ENCODE measurements around the gene PTK7. TPM values are rescaled to one million over a fixed set of nuclear protein-coding genes. Genes with fewer than 3 reads are reported as not detected.

PTK7 gene
- total RNA-seq, 2 experiments from 2014 or later: 1.2 to 1.6 TPM

GRCh38 chr6:43091436-43091991 lies 15.4 kb downstream of the PTK7 start:
- no peaks in the 10 kb centered on the region for H3K4me1 ChIP-seq (ENCODE audit: insufficient read depth, low read length)
- ChIA-PET CTCF (no interaction called here), POLR2A (no interaction called here)
- intact Hi-C loops (cut with DNase I, micrococcal nuclease): no loop called here
- no peak overlapping the region for H3K4me3 Mint-ChIP-seq
- H3K4me3 ChIP-seq (ENCODE audit: low read length): no peak overlapping the region
- DNase-seq (no peak), ATAC-seq (ENCODE audit: poor library complexity) (no peak)
- no peak overlapping the region for H3K27ac Mint-ChIP-seq
- no peaks in the 10 kb centered on the region for H3K27me3 Mint-ChIP-seq
- no peaks in the 10 kb centered on the region for H3K9me3 Mint-ChIP-seq
- H3K27me3 ChIP-seq (ENCODE audit: control insufficient read depth in 1 of 2, insufficient read depth in 2 of 2, low read length in 2 of 2): no peaks in the 10 kb centered on the region
- H3K9me3 ChIP-seq (ENCODE audit: control insufficient read depth in 1 of 2, insufficient read depth in 1 of 2, low read length in 2 of 2): no peaks in the 10 kb centered on the region
- H3K27ac ChIP-seq (ENCODE audit: low read depth in 1 of 2, low read length in 2 of 2): no peak overlapping the region
- H3K36me3 ChIP-seq (ENCODE audit: insufficient read depth, low read length): no peaks in the 10 kb centered on the region
- TF ChIP-seq CTCF (IDR thresholded peaks at IDR 0.05): no peak
- H3K4me1 Mint-ChIP-seq (ENCODE audit: low read depth): peaks cover 24% of the 10 kb centered on the region
- H3K36me3 Mint-ChIP-seq (ENCODE audit: low read depth): no peaks in the 10 kb centered on the region

GRCh38 chr6:43092635-43093034 lies 16.5 kb downstream of the PTK7 start:
- Mint-ChIP-seq H3K27ac (no peak overlapping the region), H3K36me3 (ENCODE audit: low read depth) (no peaks in the 10 kb centered on the region), H3K27me3 (no peaks in the 10 kb centered on the region), H3K4me1 (ENCODE audit: low read depth) (peaks cover 24% of the 10 kb centered on the region), H3K9me3 (no peaks in the 10 kb centered on the region), H3K4me3 (no peak overlapping the region)
- H3K9me3 ChIP-seq (ENCODE audit: control insufficient read depth in 1 of 2, insufficient read depth in 1 of 2, low read length in 2 of 2): no peaks in the 10 kb centered on the region
- ChIA-PET CTCF (no interaction called here), POLR2A (no interaction called here)
- no peaks in the 10 kb centered on the region for H3K4me1 ChIP-seq (ENCODE audit: insufficient read depth, low read length)
- intact Hi-C loops (cut with DNase I, micrococcal nuclease): no loop called here
- H3K36me3 ChIP-seq (ENCODE audit: insufficient read depth, low read length): no peaks in the 10 kb centered on the region
- H3K27me3 ChIP-seq (ENCODE audit: control insufficient read depth in 1 of 2, insufficient read depth in 2 of 2, low read length in 2 of 2): no peaks in the 10 kb centered on the region
- TF ChIP-seq CTCF (IDR thresholded peaks at IDR 0.05): no peak
- ATAC-seq (ENCODE audit: poor library complexity): no peak
- DNase-seq: no peak
- H3K27ac ChIP-seq (ENCODE audit: low read depth in 1 of 2, low read length in 2 of 2): no peak overlapping the region
- H3K4me3 ChIP-seq (ENCODE audit: low read length): no peak overlapping the region

GRCh38 chr6:43093436-43094289 lies 17.5 kb downstream of the PTK7 start:
- peak overlapping the region; percentile 22 for H3K4me3 Mint-ChIP-seq
- DNase-seq (peak in 2 of 14 experiments; percentile 22 to 25), ATAC-seq (ENCODE audit: poor library complexity) (peak; percentile 29)
- H3K4me1 Mint-ChIP-seq (ENCODE audit: low read depth): peaks cover 24% of the 10 kb centered on the region
- Histone ChIP-seq H3K27me3 (ENCODE audit: control insufficient read depth in 1 of 2, insufficient read depth in 2 of 2, low read length in 2 of 2) (no peaks in the 10 kb centered on the region), H3K27ac (ENCODE audit: low read depth in 1 of 2, low read length in 2 of 2) (no peak overlapping the region), H3K36me3 (ENCODE audit: insufficient read depth, low read length) (no peaks in the 10 kb centered on the region), H3K4me1 (ENCODE audit: insufficient read depth, low read length) (no peaks in the 10 kb centered on the region), H3K9me3 (ENCODE audit: control insufficient read depth in 1 of 2, insufficient read depth in 1 of 2, low read length in 2 of 2) (no peaks in the 10 kb centered on the region), H3K4me3 (ENCODE audit: low read length) (no peak overlapping the region)
- TF ChIP-seq CTCF (IDR thresholded peaks at IDR 0.05): no peak
- intact Hi-C loops (cut with DNase I, micrococcal nuclease): no loop called here
- no peaks in the 10 kb centered on the region for H3K27me3 Mint-ChIP-seq
- H3K36me3 Mint-ChIP-seq (ENCODE audit: low read depth): no peaks in the 10 kb centered on the region
- no peaks in the 10 kb centered on the region for H3K9me3 Mint-ChIP-seq
- no peak overlapping the region for H3K27ac Mint-ChIP-seq
- ChIA-PET CTCF (no interaction called here), POLR2A (no interaction called here)
